NB4 (cell line): Measurements from ENCODE around the gene PRR33.

Source experiments
- DNase-seq: peaks from one replicate; pipeline ENCODE4 v3.0.0; 2010; ENCODE audit warnings: low read depth
- H3K4me3 ChIP-seq: one replicate; pipeline ENCODE4 v1.5.1; 2011; ENCODE audit warnings: mild to moderate bottlenecking, low read depth, low read length, moderate library complexity
- CTCF ChIP-seq: IDR thresholded peaks from one replicate; pipeline ENCODE4 v1.5.1; 2012; ENCODE audit warnings: low read depth, low read length
- MYC ChIP-seq: IDR thresholded peaks from 2 replicates; pipeline ENCODE4 v1.6.1; 2011; ENCODE audit warnings: low read depth, low read length
- POLR2A ChIP-seq: IDR thresholded peaks from 2 replicates; pipeline ENCODE4 v1.6.1; 2011; ENCODE audit warnings: mild to moderate bottlenecking; ENCODE audit not compliant: insufficient read length; ENCODE audit errors: extremely low read depth
- TF ChIP-seq, protein P1 (sequence below): IDR thresholded peaks from 2 replicates; pipeline ENCODE4 v1.6.1; 2011; ENCODE audit warnings: low read depth, low read length

PRR33 gene

GRCh38 chr11:1920909-1921573 lies 29.3 kb upstream of the PRR33 start:
- no peak overlapping the region for H3K4me3 ChIP-seq
- TF ChIP-seq CTCF (no peak), MYC (no peak), POLR2A (no peak)
- TF ChIP-seq, protein P1, sequence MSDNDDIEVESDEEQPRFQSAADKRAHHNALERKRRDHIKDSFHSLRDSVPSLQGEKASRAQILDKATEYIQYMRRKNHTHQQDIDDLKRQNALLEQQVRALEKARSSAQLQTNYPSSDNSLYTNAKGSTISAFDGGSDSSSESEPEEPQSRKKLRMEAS, result no peak
- no peak for DNase-seq

GRCh38 chr11:1920128-1920908 lies 28.6 kb upstream of the PRR33 start:
- H3K4me3 ChIP-seq, result no peak overlapping the region
- DNase-seq, result no peak
- no peak for TF ChIP-seq MYC
- TF ChIP-seq, protein P1, result no peak

DNA sequence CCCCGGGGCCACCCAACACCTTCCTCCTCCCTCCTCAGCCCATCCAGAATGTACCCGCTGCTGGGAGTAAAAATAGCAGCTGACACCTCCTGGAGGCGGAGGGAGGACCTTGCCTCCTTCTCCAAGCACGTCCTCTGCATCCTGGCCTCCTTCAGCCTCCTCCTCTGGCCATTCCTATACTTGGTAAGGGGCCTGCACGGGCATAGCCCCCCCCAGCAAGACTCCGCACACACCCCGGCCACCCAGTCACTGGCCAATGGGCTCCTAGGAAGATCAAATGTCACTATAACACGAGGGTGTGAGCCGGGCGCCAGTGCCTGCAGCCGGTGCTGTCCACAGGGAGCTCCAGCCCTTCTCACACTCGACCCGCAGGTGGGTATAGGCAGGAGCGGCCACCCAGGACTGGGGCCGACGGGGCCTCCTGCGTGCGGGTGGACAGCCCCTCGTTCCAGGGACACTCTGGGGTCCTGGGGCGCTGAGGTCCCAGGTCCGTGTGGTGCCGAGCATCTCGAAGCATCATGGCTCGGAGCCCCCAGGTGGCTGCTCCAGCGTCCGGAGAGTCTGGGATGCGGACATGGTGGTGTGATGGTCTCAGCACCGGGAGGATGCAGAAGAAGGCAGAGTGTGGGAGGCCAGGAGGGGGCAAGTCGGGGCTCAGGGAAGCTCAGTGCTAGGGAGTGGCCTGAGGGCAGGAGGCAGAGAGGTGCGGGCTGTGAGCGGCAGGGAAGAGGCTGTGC lies 27.9 kb upstream of the PRR33 start, which contains the start of gene TNNT3:
Gene TNNT3 (plus strand): TSS at position 313 of the 737 bp plus-strand sequence. CDS start 3,172 bp downstream, outside the sequence.
- DNase-seq, result no peak
- TF ChIP-seq CTCF (no peak), POLR2A (no peak)
- TF ChIP-seq, protein P1, result no peak
- no peak within 1 kb of the TSS for H3K4me3 ChIP-seq

DNA sequence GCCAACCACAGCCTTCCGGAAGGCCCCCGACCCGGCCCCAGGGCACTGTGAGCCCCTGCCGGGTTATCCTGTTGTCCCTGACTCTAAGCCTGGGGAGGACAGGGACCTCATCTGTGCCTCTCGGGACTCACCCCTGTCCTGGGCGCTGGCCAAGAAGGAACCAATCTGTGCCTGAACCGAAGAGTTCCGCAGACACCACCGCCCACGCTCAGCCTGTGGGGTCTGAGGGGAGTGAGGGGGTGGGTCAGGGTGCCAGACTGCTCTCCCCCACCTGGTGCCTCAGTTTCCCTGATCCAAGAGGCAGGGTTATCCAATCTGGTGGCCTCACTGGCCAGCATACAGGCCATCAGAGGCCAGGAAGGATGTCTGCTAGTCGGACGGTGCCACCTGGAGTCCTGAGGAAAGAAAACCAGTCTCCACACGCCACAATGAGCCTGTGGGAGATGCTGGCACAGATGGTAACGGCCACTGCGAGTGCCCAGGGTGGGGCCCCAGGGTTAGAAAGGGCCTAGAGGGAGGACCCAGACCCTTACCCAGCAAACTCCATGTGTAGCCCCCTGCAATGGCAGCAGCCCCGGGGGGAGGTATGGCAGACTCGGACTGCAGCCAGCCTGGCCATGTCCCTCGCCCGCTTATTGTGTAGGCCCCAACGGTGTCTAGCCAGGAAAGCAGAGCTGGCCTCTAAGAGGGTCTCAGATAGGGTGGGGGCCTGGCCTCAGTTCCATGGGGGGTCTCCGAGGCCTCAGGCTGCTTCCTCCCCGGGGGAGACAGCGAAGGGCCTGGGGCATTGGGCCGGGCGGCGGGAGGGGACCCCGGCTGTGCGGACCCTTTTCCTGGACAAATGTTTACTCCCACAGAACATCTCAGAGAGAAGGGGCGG lies 27.0 kb upstream of the PRR33 start:
- DNase-seq, result no peak
- no peak for TF ChIP-seq POLR2A
- TF ChIP-seq, protein P1, result no peak
- TF ChIP-seq MYC, result no peak
- no peak for TF ChIP-seq CTCF
- no peak overlapping the region for H3K4me3 ChIP-seq

DNA sequence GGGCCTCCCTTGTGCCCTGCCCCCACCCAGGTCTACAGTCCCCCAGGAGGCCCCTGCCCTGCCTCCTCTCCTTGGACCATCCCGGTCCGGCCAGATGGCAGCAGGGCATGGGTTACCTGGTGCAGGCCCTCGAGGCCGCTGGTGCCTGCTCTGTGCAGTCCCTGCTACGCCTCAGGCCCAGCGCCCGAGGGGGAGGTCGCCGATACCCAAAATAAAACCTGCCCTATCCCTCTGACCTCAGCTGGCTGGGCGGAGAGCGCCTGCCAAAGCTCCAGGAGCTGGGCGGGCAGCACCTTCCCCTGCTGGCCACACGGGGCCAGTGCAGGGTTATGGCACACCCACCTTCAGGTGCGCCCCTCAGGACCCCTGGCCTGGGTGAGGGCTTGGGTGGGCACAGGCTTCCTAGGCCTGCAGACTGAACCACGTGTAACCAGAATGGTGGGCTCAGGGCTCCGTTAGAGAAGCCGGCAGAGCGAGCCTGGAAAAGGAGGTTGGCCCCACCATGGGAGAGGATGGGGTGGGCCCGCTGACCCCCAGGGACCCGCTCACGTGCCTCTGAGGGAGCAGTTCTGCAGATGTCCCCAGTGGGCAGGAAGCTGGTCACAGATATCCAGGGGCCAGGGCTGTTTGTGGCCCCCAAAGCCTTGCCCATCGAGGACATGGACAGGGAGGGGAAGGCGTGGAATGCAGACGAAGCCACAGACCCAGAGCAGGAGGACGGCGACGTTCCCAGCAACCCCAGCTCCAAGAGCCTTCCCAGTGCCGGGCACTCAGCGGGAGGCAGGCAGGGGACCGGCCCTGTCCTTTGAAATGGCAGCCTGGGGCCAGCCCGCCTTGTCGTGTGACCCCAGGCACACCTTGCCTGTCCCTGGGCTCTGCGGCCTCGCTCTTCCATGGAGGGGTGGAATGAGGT lies 26.1 kb upstream of the PRR33 start:
- DNase-seq, result no peak
- TF ChIP-seq POLR2A, result no peak
- no peak for TF ChIP-seq MYC
- TF ChIP-seq, protein P1, result no peak
- peak; percentile 29 for TF ChIP-seq CTCF

More for the DNA sequence above, 26.1 kb upstream of the PRR33 start:
- no peak overlapping the region for H3K4me3 ChIP-seq
